Transverse colon (tissue), 4 donors: ENCODE results near the gene MSH6. TPM values are rescaled to one million over a fixed set of nuclear protein-coding genes. Genes with fewer than 3 reads are reported as not detected.
"Not testable (repeated sequence)": the region's sequence is repeated elsewhere in the genome, so short reads cannot be mapped to it uniquely, and the experiment has no call there.

ENCODE experiments used
- DNase-seq: peaks from one replicate; pipeline ENCODE4 v3.0.0-alpha.2; 2019
- H3K27ac ChIP-seq, 4 donors: fragments of 200-600 bp; sonication (generic); 2 replicates each; pipeline ENCODE4 v1.5.1; 2016 to 2018; ENCODE audit warnings: inconsistent platforms in 4 of 4
- H3K27me3 ChIP-seq: fragments of 200-600 bp; sonication (generic); 2 replicates; pipeline ENCODE4 v1.5.1; 2017; ENCODE audit warnings: inconsistent platforms
- H3K36me3 ChIP-seq, 4 donors: fragments of 200-600 bp; sonication (generic); 2 replicates each; pipeline ENCODE4 v1.5.1; 2017 to 2019; ENCODE audit warnings: inconsistent platforms in 4 of 4
- H3K4me1 ChIP-seq, 4 donors: fragments of 200-600 bp; sonication (generic); 2 replicates each; pipeline ENCODE4 v1.5.1; 2017 to 2020; ENCODE audit warnings: inconsistent platforms in 4 of 4
- H3K4me3 ChIP-seq, 4 donors: fragments of 200-600 bp; sonication (generic); 1 replicate in 1 of 4; 2 replicates in 3 of 4; pipeline versions ENCODE4 v1.5.1 to v1.6.1; 2017 to 2019; ENCODE audit warnings: inconsistent platforms in 4 of 4
- H3K9me3 ChIP-seq, 2 donors: fragments of 200-600 bp; sonication (generic); 2 replicates each; pipeline ENCODE4 v1.5.1; 2017 to 2019; ENCODE audit warnings: inconsistent platforms in 2 of 2
- CTCF ChIP-seq, 5 experiments: fragments of 200-600 bp in 3 of 5; fragments of 450-650 bp in 2 of 5; sonication (generic) in 3 of 5; IDR thresholded peaks; 1 replicate in 2 of 5; 2 replicates in 3 of 5; pipeline ENCODE4 v1.5.1; 2016 to 2017; ENCODE audit warnings: antibody characterized with exemption in 5 of 5, inconsistent platforms in 3 of 5, mild to moderate bottlenecking in 2 of 5, moderate library complexity in 1 of 5
- EP300 ChIP-seq: sonication (generic); formaldehyde crosslinking; IDR thresholded peaks from one replicate; pipeline ENCODE4 v1.6.1; 2017; ENCODE audit warnings: antibody characterized with exemption, low read depth
- POLR2A ChIP-seq: fragments of 450-650 bp; IDR thresholded peaks from one replicate; pipeline ENCODE4 v1.6.1; 2016; ENCODE audit warnings: antibody characterized with exemption, mild to moderate bottlenecking, moderate library complexity
- POLR2AphosphoS5 ChIP-seq, 3 donors: sonication (generic); formaldehyde crosslinking; IDR thresholded peaks; one replicate each; pipeline ENCODE4 v1.6.1; 2016; ENCODE audit warnings: antibody characterized with exemption in 3 of 3
- WGBS, 2 donors: methylation state at CpG; one replicate each; pipeline ENCODE4 v1.1.5; 2018; ENCODE audit warnings: low coverage in 1 of 2; 5-methylcytosine and 5-hydroxymethylcytosine counted together
- in situ Hi-C, 4 donors: fragments of 200-750 bp; cut with MboI; loops; one replicate each; pipeline versions ENCODE4 v1.15.0 to v1.15.1; 2017; ENCODE audit warnings: low sequenced_read_pairs in 3 of 4, low pct_ligation_motif_present in 1 of 4, low pct_unique_long_range_greater_than_20kb in 1 of 4
- intact Hi-C: fragments of 100-400 bp; cut with DNase I; formaldehyde crosslinking; loops from one replicate; pipeline ENCODE4 v1.15.1; 2023; ENCODE audit warnings: low total_unique reads
- small RNA-seq, 4 donors: library from RNA; depleted of rRNA; stranded (forward); fragments of <200 nt; gene quantifications; one replicate each; pipeline ENCODE3, GENCODE V24; 2016
- total RNA-seq, 4 donors: library from RNA; depleted of rRNA; stranded (reverse); fragments of >200 nt; gene quantifications; one replicate each; pipeline ENCODE4 v1.1.0, GENCODE V29; 2016

MSH6 gene
- total RNA-seq, 4 donors from 2014 or later: 15.9 to 21.9 (median 17.2) TPM

DNA sequence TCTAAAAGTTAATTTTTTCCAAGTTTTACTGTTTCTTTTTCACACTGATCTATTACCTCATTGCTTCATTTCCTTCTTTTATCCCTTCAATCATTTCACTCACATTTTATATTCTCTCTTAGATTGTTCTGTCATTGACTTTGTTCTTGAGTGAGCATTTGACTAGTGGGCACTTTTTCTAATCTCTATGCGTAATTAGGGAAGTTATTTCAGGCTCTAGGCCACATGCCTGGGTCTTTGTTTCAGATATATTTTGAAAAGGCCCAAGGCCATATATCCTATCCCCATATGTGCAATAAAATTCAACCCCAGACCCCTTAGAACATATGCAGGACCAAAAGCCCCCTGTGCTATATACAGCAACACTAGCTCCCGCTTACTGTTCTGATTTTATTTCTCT is 61.2 kb downstream of the MSH6 start:
- DNase-seq: no peak
- WGBS, 2 donors: 85 to 92% methylated on average over 2 of the region's 2 CpGs
- Histone ChIP-seq H3K36me3 (no peaks in the 10 kb centered on the region), H3K4me3 (no peak overlapping the region), H3K9me3 (no peaks in the 10 kb centered on the region), H3K27ac (no peak overlapping the region), H3K27me3 (no peaks in the 10 kb centered on the region), H3K4me1 (peaks cover 0 to 13% (median 3%) of the 10 kb centered on the region in 4 donors)
- TF ChIP-seq CTCF (IDR thresholded peaks at IDR 0.05): no peak
- TF ChIP-seq EP300: no peak
- TF ChIP-seq POLR2AphosphoS5 (IDR thresholded peaks at IDR 0.05): no peak
- no peak for TF ChIP-seq POLR2A
- intact Hi-C loops (no loop called here), in situ Hi-C loops (no loop called here)

GRCh38 chr2:47849368-47849767 is 66.4 kb downstream of the MSH6 start:
- Histone ChIP-seq H3K27me3 (no peaks in the 10 kb centered on the region), H3K27ac (no peak overlapping the region), H3K36me3 (no peaks in the 10 kb centered on the region), H3K4me1 (peaks cover 0 to 28% (median 8%) of the 10 kb centered on the region in 4 donors), H3K4me3 (no peak overlapping the region), H3K9me3 (no peaks in the 10 kb centered on the region)
- in situ Hi-C loops (no loop called here), intact Hi-C loops (no loop called here)
- 89% methylated on average over 2 of the region's 2 CpGs for WGBS, 2 donors
- DNase-seq: no peak
- TF ChIP-seq CTCF (IDR thresholded peaks at IDR 0.05) (no peak), EP300 (no peak), POLR2AphosphoS5 (IDR thresholded peaks at IDR 0.05) (no peak), POLR2A (no peak)

DNA sequence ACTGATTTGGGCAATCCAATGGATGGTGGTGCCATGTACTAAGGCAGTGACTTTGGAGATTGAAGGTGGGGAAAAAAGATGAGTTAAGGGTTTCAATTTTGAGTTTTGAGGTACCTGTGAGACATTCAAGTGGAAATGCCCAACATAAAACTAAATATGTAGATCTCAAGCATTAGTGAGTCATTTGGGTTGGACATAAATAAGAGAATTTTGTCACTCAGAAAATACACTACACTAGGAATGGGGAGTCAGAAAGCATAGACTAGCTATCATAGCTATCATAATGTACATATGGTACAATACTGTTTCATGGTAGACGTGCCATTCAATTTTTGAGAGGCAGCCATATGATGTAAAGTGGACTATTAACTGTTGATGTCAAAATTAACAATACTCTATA is 67.3 kb downstream of the MSH6 start:
- H3K4me3 ChIP-seq: no peak overlapping the region
- in situ Hi-C loops (loop anchor here in 2 of 4 donors (25.0 kb wide), 2 partner anchors 237 to 562 kb away; no protein-coding TSS in a partner anchor), intact Hi-C loops (no loop called here)
- no peaks in the 10 kb centered on the region for H3K27me3 ChIP-seq
- no peak for DNase-seq
- 83 to 90% methylated on average over 1 of the region's 1 CpG for WGBS, 2 donors
- no peaks in the 10 kb centered on the region for H3K36me3 ChIP-seq
- H3K27ac ChIP-seq: no peak overlapping the region
- H3K9me3 ChIP-seq: no peaks in the 10 kb centered on the region
- H3K4me1 ChIP-seq: peaks cover 0 to 29% (median 7%) of the 10 kb centered on the region in 4 donors
- TF ChIP-seq POLR2A (no peak), CTCF (IDR thresholded peaks at IDR 0.05) (no peak), EP300 (no peak), POLR2AphosphoS5 (IDR thresholded peaks at IDR 0.05) (no peak)

GRCh38 chr2:47853067-47853777 is 70.3 kb downstream of the MSH6 start:
- WGBS, 2 donors: 93% methylated on average over 3 to 8 of the region's 8 CpGs
- in situ Hi-C loops: loop anchor here in 2 of 4 donors (25.0 kb wide), 2 partner anchors 234 to 559 kb away; no protein-coding TSS in a partner anchor
- intact Hi-C loops, H3K27ac ChIP-seq, H3K9me3 ChIP-seq, H3K4me3 ChIP-seq, DNase-seq, H3K36me3 ChIP-seq, H3K27me3 ChIP-seq: not testable (repeated sequence)
- peaks cover 0 to 46% (median 10%) of the 10 kb centered on the region in 4 donors for H3K4me1 ChIP-seq

Small RNA genes lying within 50 kb of the gene (small RNA-seq; reads per million reads assigned to genes)
- gene RF00026: 0 reads per million in 4 donors
- 0 reads per million in 4 donors for gene RPL36AP15

Other genes starting within 250 kb of the MSH6 start
- gene KCNK12, start 212.2 kb upstream of the MSH6 start, total RNA-seq: under 1 TPM in 1 of 4 donors, not detected in 3; 0.16 TPM
- gene FBXO11, start 123.4 kb downstream of the MSH6 start, total RNA-seq: 10 to 100 TPM; 19.8 to 80.6 (median 49.8) TPM